Kidney epithelial cell (primary cell): ENCODE results near the gene EIF4EBP2. TPM values are rescaled to one million over a fixed set of nuclear protein-coding genes. Genes with fewer than 3 reads are reported as not detected.

Experiments used
- DNase-seq: peaks from one replicate; pipeline ENCODE4 v3.0.0-alpha.2; 2010; ENCODE audit warnings: low read depth
- H3K27me3 ChIP-seq: 2 replicates; pipeline ENCODE4 v1.6.0; 2011; ENCODE audit warnings: low read length; ENCODE audit not compliant: control insufficient read depth, insufficient read depth
- H3K36me3 ChIP-seq: 2 replicates; pipeline ENCODE4 v1.5.1; 2011; ENCODE audit warnings: low read length; ENCODE audit not compliant: control insufficient read depth, insufficient read depth
- H3K4me3 ChIP-seq: 2 replicates; pipeline ENCODE4 v1.5.1; 2011; ENCODE audit warnings: low read depth, mild to moderate bottlenecking, control low read depth, low read length
- total RNA-seq: library from RNA; depleted of rRNA; stranded (reverse); fragments of >200 nt; gene quantifications from 2 replicates; pipeline ENCODE4 v1.2.3, GENCODE V29; 2015
- TF ChIP-seq, protein P1 (sequence below): IDR thresholded peaks from 2 replicates; pipeline ENCODE4 v1.5.1; 2011; ENCODE audit warnings: mild to moderate bottlenecking, moderate library complexity, low read length, control low read depth, inconsistent platforms; ENCODE audit not compliant: insufficient read depth, poor library complexity, severe bottlenecking

EIF4EBP2 gene
- total RNA-seq, 1 donor from 2014 or later: 34.3 TPM

DNA sequence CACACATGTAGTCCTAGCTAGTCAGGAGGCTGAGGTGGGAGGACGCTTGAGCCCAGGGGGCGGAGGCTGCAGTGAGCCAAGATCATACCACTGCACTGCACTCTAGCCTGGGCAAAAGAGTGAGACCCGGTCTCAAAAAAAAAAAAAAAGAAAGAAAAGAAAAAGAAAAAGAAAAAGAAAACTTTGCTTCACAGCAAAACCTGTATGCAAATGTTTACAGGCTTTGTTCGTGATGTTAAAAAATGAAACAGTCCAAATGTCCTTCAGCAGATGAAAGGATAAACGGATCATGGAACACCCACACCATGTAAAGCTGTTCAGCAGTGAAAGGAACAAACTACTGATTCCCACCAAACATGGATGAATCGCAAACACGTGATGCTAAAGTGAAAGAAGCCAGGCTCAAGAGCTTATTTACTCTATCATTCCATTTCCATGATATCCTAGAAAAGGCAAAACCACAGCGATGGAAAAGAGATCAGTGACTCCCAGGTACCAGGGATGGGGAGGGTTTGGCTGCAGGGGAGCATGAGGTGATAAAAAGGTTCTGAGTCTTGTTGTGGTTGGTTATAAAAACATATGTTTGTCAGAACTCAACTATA lies 36.6 kb upstream of the EIF4EBP2 start:
- H3K36me3 ChIP-seq: no peaks in the 10 kb centered on the region
- peak; percentile 57 for DNase-seq
- H3K4me3 ChIP-seq: no peak overlapping the region
- TF ChIP-seq, protein P1, sequence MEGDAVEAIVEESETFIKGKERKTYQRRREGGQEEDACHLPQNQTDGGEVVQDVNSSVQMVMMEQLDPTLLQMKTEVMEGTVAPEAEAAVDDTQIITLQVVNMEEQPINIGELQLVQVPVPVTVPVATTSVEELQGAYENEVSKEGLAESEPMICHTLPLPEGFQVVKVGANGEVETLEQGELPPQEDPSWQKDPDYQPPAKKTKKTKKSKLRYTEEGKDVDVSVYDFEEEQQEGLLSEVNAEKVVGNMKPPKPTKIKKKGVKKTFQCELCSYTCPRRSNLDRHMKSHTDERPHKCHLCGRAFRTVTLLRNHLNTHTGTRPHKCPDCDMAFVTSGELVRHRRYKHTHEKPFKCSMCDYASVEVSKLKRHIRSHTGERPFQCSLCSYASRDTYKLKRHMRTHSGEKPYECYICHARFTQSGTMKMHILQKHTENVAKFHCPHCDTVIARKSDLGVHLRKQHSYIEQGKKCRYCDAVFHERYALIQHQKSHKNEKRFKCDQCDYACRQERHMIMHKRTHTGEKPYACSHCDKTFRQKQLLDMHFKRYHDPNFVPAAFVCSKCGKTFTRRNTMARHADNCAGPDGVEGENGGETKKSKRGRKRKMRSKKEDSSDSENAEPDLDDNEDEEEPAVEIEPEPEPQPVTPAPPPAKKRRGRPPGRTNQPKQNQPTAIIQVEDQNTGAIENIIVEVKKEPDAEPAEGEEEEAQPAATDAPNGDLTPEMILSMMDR: no peak
- no peaks in the 10 kb centered on the region for H3K27me3 ChIP-seq

DNA sequence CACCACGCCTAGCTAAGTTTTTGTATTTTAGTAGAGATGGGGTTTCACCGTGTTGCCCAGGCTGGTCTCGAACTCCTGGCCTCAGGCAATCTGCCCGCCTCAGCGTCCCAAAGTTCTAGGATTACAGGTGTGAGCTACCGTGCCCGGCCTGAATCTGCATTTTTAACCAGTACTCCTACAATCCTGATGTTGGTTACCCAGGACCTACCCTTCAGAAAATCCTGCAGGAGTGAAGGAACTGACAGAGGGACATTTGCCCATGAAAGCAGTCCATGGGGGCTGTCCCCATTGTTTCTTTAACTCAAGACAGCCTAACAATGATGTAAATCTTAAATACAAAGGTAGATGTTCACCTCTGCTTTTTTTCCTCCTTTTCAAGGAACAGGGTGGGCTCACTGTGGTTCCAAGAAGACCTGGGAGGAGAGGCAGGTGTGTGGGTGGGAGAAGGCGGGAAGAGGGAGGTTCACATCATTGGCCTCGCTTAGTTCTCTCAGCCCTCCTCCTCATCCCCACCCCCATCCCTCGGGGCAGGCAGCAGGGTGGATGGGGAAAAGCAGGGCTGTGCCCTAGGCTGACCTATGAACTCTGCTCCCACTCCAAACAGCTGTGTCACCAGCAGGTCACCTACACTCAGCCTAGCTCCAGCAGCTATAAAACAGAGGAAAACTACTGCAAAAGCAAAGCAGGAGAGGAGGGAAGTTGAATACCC lies 35.0 kb upstream of the EIF4EBP2 start:
- Histone ChIP-seq H3K4me3 (no peak overlapping the region), H3K36me3 (no peaks in the 10 kb centered on the region), H3K27me3 (no peaks in the 10 kb centered on the region)
- TF ChIP-seq, protein P1: no peak
- no peak for DNase-seq

DNA sequence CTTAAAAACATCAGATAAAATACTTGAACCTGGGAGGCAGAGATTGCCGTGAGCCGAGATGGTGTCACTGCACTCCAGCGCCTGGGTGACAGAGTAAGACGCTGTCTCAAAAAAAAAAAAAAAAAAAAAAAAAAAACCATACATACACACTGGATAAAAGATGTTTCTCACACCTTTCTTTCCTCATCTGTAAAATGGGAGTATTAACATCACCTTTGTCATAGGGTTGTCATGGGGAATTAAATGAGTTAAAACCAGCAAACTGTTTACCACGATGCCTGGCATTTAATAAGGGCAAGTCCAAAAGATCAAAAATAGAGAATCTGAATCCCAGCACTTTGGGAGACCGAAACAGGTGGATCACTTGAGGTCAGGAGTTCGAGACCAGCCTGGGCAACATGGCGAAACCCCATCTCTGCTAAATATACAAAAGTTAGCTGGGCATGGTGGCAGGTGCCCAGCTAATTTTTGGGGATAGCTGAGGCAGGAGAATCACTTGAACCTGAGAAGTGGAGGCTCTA lies 34.4 kb upstream of the EIF4EBP2 start:
- Histone ChIP-seq H3K36me3 (no peaks in the 10 kb centered on the region), H3K4me3 (no peak overlapping the region), H3K27me3 (no peaks in the 10 kb centered on the region)
- TF ChIP-seq, protein P1: no peak
- no peak for DNase-seq

DNA sequence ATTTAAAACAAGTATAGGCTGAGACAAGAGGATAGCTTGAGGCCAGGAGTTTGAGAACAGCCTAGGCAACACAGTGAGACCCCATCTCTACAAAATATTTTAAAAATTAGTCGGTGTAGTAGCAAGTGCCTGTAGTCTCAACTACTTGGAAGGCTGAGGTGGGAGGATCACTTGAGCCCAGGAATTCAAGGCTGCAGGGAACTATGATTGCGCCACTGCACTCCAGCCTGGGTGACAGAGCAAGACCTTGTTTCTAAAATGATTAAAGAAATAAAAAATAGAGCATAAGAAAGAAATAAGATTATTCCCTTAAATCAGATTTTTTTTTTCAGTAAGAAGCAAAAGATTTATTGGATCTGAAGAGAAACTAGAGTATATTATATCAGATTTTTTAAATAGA lies 33.2 kb upstream of the EIF4EBP2 start:
- Histone ChIP-seq H3K27me3 (no peaks in the 10 kb centered on the region), H3K4me3 (no peak overlapping the region), H3K36me3 (no peaks in the 10 kb centered on the region)
- TF ChIP-seq, protein P1: no peak
- DNase-seq: no peak

DNA sequence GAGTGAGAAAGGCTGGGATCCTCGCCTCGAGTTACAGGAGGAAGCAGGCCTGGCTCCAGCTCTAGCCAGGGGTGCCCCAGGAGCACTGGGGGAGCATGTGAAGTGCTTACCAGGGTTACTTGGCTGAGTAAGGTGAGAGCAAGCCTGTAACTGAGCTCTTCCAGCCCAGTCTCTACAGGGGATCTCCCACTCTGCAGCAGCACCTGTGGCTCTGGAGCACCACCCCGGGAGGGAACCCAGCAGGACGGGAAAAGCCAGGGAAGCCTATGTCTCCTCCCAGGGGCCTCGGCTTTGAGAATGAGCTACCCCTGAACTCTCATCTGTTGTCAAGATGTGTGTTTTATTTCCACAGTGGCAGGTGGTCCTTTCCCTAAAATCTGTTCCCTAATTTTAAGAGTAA lies 32.1 kb upstream of the EIF4EBP2 start:
- Histone ChIP-seq H3K4me3 (no peak overlapping the region), H3K36me3 (no peaks in the 10 kb centered on the region), H3K27me3 (no peaks in the 10 kb centered on the region)
- DNase-seq: no peak
- TF ChIP-seq, protein P1: no peak
